Embryonic facial prominence (tissue), 1 donor: ENCODE measurements around the gene NUP210L.

Experiments used
- DNase-seq: peaks from one replicate; pipeline ENCODE4 v3.0.0-alpha.2; 2016; ENCODE audit errors: extremely low spot score

NUP210L gene

DNA sequence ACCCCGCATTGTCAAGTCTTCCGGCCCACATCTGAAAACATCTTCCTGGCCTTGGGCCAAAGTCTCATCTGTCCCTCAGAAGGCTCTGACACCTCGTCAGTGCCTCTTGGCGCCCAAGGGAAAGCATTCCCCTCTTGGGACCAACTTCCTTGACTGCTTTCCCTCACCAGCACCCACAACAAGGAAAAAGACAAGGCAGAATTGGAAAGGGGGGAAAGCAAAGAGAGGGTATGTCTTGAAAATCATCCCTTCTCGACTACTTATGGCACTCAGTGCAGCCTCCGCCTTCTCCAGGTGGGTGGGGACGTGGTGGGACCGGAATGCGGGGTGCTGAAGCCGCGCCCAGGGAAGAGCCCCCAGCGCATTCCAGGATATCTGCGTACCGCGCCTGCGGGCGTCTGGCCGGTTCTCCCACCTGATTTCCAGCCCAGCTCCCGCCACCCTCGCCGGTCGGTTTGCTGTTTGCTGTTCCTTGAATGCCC, 191.0 kb downstream of the NUP210L start:
- DNase-seq, result peak; percentile 63

DNA sequence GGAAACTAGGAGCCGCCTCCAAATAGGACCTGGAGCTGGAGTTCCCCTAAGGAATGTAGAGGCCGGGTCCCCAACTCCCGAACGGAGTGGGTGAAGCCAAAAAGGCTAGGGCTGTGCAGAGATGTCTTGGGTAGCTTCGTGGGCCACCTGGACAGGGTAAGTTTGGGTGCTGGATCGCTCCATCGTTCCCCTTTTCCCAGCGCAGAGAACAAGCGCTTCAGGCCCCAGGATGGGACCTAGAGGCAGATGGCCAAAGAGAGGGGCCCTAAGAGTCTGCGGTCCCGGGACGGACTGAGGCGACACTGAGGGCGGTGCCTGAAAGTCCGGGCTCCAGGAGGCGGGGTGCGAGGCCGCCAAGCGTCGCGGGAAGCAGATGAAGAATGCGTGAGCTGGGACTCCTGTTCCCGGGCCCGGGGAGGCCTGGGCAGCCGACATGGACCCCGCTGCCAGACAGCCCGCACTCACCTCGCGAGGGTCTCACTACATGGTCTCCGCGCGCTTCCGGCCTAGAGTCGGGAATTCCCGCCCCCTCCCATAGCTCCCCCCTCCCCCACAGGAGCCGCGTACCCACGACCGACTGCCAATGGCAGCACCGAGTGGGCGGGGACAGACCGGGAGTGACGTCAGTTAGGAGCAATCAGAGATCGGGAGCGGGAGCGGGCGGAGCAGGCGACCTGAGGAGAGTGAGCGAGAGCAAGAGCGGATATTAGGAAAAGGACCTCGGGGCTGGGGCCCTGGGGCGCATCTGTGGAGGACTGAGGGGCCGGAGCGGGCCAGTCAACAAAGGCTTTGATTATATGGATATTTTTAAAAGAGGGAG, 191.6 kb downstream of the NUP210L start, which contains the start of gene SLC39A1:
Gene SLC39A1, minus strand, starts transcription at position 508 of the 820 bp plus-strand sequence. CDS start 822 bp downstream, outside the sequence.
- peak; percentile 98 for DNase-seq

DNA sequence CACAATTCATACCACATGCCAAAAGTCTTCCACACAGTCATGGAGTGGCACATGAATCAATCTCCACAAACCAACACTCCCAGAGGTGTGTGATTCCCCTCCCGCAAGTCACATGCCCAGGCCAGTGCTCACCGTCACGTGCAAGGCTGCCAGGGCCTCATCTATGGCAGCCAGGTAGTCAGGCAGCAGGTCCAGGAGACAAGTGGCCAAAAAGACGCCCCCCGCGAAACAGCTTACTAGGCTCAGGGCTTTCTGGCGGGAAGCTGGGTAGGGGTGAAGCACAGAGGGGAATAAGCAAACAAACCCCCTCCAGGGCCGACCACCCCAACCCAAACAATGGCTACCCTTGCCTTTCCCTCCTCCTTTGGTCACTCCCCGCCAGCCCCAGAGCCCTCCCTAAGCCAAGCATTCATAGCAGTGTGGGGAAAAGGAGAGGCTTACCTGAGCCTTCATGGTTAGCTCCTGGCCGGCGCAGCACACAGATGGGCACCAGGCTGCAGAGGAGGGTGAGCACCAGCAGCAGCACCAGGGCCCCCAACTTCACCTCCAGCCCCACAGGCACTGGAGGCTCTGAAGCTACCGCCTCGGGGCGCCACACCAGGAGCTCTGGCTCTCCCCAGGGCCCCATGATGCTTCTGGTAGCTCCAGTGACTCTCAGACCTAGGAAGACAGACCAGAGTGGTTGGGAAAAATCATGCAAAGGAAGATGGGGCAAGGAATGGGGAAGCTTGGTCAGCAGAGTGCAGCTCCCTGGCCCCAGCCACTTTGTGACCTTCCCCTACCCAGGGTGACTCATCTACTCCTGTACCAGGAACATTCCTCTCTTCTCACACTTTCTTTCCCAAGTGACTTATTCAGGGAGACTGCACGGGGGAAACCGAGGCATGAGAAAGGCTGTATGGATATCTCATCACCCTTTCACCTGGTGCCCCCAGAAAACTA, 192.5 kb downstream of the NUP210L start:
- no peak for DNase-seq

DNA sequence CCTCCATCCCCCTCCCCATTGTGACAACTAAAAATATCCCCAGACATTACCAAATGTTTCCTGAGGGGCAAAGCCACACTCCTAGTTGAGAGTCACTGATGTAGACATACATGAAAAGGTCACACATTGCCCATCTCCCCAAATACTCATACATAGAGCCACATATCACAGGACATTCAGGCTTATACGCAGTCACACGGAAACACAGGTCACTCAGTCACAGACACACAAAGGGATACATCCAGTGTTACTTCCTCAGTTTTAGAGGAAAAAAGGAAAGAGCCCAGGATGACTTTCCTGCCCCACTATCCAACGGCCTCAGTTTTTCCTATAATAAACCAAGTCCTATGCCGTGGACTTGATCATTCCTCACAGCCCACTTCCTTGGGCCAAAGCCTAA, 193.5 kb downstream of the NUP210L start:
- no peak for DNase-seq

DNA sequence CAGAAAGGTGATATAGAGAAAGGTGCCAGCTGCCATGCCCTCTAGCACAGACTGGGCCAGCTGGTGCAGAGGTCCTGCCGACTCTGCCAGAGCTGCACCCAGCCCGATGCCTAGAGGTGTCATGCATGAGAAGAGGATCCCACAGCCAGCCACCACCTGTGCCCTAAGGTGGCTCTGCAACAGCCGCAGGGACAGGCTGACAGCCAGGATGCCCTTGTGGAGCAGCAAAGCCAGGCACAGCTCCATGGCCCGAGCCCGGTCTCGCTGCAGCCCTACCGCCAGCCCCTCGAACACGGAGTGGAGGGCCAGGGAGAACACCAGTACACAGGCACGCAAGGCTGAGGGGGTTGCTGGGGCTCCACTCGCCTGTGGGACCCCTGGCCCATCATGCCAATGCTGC, 194.7 kb downstream of the NUP210L start:
- no peak for DNase-seq

DNA sequence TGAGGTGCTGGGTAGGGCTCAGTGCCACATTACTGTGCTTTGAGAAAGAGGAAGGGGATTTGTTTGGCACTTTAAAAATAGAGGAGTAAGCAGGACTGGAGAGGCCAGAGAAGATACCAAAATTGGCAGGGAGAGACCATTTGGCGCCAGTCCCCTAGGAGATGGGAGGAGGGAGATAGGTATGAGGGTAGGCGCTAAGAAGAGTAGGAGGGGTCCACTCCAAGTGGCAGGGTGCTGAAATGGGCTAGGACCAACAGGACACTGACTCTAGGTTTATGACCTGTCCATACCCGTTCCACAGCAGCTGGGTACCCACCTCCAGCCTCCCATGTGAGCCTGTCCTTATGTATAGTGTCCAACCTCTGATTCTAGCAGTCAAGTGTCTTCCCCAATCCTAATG, 195.4 kb downstream of the NUP210L start:
- DNase-seq, result no peak

DNA sequence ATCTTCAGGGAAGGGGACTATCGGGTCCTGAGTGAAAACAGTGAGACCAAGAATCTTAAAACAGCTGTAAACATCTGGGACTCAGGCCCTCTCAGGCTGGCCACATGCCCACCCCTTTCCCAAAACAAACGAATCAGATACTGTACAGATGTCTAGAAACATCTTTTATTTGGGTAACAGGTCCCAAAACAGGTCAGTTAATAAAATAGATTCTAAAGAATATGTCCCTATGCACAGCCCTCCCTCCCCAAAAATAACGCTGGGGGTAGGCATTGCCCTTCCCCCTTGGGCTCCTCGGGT, 196.0 kb downstream of the NUP210L start:
- DNase-seq, result no peak

DNA sequence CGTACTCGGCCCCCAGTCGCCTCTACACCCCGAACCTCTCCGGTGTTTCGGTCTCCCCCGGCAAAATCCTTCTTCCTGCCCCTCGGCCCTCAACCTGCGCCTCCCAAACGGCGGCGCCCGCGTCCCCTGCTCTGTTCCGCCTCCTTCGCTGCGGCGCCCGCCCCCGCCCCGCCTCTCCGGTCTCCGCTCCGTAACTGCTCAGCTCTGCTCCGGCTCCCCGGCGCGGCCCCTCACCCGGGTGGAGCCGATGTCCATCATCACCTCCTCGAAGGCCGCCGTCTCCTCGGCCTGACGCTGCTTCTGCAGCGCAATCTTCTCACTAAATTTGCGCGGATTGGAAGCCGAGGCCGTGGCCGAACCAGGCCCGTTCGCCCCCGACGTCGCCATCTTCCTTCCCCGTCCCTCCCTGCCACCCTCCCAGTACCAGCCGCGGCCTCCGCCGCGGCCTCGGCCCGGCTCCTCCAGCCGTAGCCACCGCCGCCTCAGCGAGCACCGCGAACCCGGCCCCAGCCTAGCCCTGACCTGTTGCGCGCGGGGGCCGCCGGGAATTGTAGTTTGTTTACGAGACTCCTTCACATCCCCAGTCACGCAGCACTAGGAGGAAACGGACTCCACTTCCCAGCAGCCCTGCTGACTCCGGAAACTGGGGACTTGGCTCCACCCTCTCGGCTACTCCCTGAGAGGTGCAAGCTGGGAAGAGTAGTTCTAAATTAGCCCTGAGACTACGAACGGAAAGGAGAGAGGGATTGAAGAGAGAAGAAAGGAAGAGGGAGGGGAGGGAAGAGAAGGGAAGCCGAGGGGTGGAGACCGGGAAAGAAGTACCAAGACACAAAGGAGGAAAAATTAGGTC, 196.5 kb downstream of the NUP210L start, which contains the start of gene CRTC2:
Gene CRTC2, minus strand, starts transcription at position 502 of the 850 bp plus-strand sequence. Its CDS starts 115 bp downstream, at position 387.
- DNase-seq, result peak; percentile 100

DNA sequence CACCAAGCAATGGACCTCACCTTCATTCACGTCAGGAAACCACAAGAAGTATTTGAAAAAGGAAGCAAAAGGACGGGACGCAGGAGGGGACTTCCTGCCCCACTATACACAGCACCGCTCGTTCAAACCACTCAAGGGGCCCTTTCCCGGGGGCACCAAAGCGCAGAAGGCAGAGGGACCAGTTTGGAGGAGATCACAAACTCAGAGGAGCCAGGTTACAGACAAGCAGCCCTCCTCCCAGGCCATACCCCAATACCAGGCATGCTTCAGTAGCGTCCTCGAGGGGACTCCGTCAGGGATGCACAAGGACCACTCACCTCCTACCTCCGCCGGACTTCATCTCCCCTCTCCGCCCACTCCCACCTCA, 197.1 kb downstream of the NUP210L start:
- DNase-seq, result no peak

DNA sequence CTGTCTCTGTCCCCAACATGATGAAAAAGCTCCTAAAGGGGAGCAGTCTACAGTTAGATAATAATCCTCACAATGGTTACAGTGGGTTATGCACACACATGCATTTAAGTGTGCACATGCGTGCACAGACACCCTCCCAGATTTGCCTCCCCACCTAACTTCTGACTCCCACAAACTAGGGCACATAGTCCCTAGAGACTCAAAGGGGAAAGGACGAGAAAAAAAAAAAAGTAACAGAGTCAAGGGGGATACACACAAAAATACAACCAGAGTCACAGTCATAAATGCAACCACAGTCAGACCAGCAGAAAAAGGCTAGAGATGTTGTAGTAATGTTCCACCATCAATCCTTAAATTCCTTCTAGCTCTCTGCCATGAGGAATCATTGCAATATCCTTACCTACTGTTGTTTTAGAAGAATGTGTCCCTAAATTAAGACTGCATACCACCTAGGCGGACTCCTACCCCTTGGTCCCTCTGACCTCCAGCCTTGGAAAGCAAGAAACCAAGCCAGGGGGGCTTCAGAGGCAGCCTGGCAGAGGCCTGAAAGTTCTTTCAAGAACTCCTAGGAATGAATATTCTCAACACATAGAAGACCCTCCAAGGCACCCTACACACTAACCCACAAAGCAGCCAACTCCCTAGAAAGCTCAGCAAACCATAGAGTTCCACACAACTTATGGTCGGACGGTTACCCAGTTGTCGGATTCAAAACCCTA, 197.7 kb downstream of the NUP210L start:
- DNase-seq, result no peak

DNA sequence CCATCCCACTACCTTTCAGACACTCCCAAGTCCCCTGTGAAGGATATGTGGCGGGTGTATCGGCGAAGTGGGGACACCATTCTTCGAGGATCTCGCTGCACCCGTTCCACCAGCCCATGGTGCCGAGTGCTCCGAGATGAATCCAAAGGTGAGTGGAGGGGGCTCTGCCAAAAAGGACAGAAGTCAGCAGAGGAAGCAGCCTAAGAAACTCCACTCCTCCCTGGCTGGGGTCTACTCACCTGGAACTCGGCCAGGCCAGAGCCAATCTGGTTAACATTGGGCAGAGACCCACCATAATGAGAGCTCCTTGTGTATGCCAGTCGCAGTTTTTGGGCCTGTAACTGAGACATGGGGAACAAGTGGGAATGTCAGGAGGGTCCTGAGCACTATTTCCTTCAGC, 200.0 kb downstream of the NUP210L start:
- no peak for DNase-seq

DNA sequence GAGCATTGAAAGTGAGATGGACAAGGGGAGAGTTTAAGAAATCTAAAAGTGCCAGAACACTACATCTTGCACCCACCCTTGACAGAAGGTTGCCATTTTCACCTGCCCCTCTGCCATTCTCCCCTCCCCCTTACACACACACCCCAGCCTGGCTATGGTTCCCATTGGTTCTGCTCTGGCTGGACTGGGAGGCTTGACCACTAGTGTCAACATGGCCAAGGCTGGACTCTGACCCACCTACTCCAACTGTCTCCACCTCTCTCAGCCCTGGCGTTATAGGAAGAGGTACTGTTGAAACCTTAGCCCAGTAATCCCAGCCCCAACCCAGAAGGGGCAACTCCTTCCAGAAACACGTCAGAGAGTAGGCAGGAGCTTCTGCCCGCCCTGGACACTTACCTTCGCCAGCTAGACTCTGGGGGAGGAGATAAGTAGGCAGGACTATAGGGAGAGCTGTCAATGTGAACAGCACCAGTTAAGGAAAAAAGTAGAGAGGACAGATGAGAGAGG, 201.0 kb downstream of the NUP210L start:
- no peak for DNase-seq

DNA sequence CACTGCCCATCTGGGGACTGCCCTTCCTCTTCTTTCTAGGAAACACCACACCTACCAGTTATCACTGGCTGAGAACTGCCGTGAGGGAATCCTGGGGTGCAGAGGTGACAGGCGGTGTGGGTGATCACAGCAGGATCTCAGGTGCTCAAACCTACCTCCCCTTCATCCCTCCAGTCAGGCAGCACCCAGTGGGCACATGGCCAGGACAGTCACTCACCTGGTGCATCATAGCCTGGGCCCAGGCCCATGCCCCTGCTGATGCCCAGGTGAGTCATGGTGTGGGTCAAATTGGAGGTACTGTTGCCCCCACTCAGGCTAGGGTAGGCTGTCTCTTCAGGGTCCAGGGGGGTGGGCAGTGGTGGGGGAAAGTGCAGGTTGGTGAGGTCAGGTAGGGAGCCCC, 203.1 kb downstream of the NUP210L start:
- DNase-seq, result no peak

DNA sequence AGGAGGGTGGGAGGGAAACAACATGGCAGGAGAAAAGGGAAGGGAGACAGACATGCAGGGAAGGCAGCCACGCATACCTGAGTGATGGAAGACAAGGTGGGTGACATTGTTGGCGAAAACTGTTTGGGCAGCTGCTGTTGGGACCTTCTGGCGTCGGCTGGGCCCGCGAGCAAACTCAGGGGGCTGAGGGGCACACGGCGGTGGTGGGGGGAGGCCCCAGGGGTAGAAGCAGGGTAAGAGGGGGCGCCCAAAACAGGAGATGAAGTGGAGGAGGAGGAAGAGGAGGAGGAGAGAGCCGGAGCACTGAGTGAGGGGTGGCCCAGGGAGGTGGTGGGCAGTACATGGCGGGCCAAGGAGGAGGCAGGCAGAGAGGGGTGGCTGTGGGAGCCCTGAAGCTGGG, 203.7 kb downstream of the NUP210L start:
- DNase-seq, result no peak

DNA sequence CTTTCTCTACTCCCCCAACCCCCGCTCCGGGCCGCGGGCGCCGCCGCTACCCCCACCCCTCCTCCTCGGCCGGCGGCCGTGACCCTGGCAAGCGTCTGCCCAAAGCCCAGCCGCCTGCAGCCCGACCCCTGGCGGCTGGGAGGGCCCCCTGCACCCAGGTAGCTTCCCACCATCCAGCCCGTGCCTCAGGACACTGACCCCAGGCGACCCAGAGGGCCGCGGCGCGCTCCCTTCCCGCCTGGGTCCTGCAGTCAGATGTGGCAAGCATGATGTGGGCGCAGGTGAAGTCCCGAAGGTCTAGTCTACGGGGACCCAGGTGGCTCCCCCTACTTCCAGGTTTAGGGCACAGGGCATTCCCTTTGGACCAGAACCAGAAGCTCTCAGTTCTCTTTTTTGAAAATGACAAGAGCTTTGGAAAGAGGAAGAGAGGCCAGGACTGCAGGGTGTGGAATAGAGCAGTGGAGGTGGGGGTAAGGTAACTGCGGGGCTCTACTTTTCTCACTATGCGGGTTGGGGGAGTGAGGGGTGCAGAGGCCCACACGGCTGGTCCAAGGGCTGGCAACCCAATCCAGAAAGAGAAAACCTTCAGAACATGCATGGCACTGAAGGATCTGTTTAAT, 208.1 kb downstream of the NUP210L start, which contains the start of gene DENND4B:
Gene DENND4B, minus strand, starts transcription at position 97 of the 620 bp plus-strand sequence. CDS start 2,344 bp downstream, outside the sequence.
- DNase-seq, result no peak

DNA sequence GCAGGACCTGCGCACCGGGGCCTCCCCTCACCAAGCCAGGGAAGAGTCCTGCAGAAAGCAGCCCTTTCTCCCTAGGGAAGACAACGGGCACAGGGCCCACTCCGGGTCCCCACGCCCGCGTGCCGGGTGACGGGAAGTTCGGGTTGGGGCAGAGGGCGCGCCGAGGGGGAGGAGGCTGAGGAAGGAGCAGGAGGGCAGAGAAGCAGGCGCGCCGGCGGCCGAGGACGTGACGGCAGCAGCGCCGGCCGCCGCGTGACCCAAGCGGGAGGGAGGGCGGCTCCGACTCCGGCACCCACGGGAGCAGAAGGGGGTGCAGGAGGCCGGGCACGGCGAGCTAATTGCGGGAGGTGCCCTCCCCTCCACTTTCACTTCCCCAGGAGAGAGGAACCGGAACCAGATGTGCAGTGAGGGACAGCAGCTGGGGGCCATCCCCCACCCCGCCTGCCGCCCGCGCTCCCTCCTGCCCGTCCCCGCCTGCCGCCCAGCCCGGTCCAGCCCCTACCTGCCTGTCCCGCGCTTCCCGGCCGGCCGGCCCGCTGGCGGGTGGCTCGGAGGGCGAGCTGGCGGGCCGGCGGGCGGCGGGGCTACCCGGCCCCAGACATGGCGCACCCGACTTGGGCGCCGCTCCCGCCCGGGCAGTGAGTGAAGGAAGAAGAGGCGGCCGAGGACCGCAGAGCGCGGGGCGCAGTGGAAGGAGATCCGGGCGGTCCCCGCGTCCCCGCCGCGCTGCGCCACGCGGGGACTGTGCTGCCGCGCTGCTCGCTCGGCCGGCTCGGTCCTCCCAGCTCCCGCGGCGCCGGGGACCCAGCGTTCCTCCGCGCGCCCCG, 208.9 kb downstream of the NUP210L start:
- no peak for DNase-seq

DNA sequence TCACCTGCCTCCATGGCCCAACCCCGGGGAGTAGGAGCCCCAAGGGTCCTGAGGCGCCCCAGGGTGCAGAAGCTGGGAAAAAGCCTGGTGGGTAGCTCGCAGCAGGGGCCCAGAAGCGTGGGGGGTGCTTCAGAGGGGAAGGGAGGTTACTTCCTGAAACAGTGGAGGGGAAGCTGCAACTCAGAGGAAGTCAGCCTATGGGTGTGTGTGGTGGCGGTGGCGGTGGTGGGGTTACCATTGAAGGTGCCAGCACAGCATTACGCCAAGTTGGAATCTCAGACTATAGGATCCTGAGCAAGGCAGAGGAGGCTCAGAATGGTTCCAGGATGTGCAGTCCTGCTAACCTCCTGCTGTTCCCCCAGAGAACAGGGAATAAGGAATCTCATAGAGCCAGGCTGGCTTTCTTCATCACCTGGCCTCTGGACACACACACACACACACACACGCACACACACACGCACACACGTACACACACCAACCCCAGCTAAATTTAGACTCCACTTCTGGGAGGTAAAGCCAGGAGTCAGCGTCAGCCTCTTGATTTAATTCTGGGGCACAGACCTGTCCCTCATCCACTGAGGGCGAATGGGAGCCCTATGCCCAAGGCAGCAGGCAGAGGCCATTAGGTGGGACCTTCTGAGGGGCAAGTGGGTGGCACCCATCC, 209.6 kb downstream of the NUP210L start:
- no peak for DNase-seq

DNA sequence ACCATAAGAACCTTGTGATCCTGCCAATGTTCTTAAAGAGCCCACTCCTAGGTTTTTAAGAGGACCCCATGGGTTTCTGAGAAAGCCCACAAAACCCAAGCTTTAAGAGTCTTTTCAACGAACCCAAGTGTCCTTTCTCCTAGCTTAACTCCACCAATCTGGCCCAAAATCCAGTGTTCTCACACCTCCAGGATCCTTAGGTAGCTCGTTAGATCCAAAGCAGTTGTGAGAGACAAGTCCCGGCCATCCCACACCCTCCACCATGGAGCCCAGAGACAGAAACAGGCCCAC, 210.1 kb downstream of the NUP210L start:
- DNase-seq, result no peak
